ENCODE results near the gene GLDC. TPM values are rescaled to one million over a fixed set of nuclear protein-coding genes. Genes with fewer than 3 reads are reported as not detected.

GLDC gene
- total RNA-seq, 2 donors from 2014 or later: 0.21 to 1.1 TPM

DNA sequence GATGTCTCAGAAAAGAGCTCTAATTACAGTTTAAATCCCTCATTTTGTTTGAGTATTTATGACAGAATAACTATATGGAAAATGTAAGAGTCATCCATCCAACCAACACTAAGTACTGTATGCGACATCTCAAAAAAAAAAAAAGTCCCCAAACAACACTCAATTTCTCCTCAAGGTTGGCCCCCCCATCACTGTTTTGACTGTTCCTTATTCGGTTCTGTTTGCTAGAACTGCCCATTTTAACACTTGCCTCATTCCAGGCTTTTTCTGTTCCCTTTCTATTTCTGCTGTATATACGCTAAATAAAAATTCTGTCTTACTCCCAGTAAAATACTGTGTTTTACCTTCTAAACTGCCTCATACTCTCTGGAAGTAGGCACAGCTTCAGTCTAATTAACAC, 25.2 kb downstream of the GLDC start:
- no peak for DNase-seq
- Histone ChIP-seq H3K9me3 (no peaks in the 10 kb centered on the region), H3K9ac (ENCODE audit: low read depth in 2 of 2, low read length in 2 of 2) (no peak overlapping the region), H3K4me3 (no peak overlapping the region), H3K27ac (no peak overlapping the region), H3K27me3 (no peaks in the 10 kb centered on the region), H3K36me3 (no peaks in the 10 kb centered on the region), H3K4me1 (no peaks in the 10 kb centered on the region)
- intact Hi-C loops (cut with DNase I): no loop called here
- no peak for TF ChIP-seq CTCF (IDR thresholded peaks at IDR 0.05)

- Histone ChIP-seq H3K9ac (ENCODE audit: low read depth in 2 of 2, low read length in 2 of 2) (no peak overlapping the region), H3K9me3 (no peaks in the 10 kb centered on the region), H3K4me1 (no peaks in the 10 kb centered on the region), H3K36me3 (no peaks in the 10 kb centered on the region), H3K27me3 (no peaks in the 10 kb centered on the region), H3K27ac (no peak overlapping the region), H3K4me3 (no peak overlapping the region)
- TF ChIP-seq CTCF (IDR thresholded peaks at IDR 0.05): no peak
- intact Hi-C loops (cut with DNase I): no loop called here
- no peak for DNase-seq
Measured at GRCh38 chr9:6619909-6620308, 25.6 kb downstream of the GLDC start.

DNA sequence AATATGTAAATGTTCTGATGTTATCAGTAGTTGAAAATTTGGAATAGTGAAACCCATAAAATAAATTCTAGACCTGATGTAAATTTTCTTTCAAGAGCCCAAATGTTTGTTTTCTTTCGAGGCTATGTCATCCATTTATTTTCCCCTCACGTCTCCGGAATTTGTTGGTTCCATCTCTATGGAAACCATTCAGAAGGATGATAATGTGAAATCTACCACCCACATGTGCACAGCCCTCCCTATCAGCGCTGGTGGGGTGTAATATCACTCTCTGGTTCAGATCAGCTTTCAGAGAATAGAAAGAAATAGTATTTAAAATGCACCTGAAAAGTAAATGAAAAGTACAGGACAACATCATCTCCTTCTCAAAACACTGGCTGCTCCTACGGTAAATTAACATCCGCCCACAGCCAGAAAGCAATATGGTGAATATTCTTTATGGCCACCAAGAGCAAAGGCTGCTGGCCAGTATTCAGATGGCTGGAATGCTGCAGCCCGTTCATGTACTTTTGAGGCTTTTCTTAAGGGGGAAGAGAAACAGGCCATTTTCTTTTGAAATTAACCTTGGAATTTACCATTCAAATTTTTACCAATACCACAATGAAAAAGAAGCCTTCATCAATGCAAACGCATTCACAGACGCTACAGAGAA, 28.5 kb downstream of the GLDC start:
- Histone ChIP-seq H3K36me3 (no peaks in the 10 kb centered on the region), H3K4me3 (no peak overlapping the region), H3K9ac (ENCODE audit: low read depth in 2 of 2, low read length in 2 of 2) (no peak overlapping the region), H3K4me1 (no peaks in the 10 kb centered on the region), H3K9me3 (no peaks in the 10 kb centered on the region), H3K27me3 (no peaks in the 10 kb centered on the region), H3K27ac (no peak overlapping the region)
- no peak for DNase-seq
- TF ChIP-seq CTCF (IDR thresholded peaks at IDR 0.05): no peak
- intact Hi-C loops (cut with DNase I): no loop called here

- Histone ChIP-seq H3K27me3 (no peaks in the 10 kb centered on the region), H3K9ac (ENCODE audit: low read depth in 2 of 2, low read length in 2 of 2) (no peak overlapping the region), H3K4me1 (no peaks in the 10 kb centered on the region), H3K36me3 (no peaks in the 10 kb centered on the region), H3K9me3 (no peaks in the 10 kb centered on the region), H3K4me3 (no peak overlapping the region), H3K27ac (no peak overlapping the region)
- intact Hi-C loops (cut with DNase I): no loop called here
- DNase-seq: no peak
- no peak for TF ChIP-seq CTCF (IDR thresholded peaks at IDR 0.05)
Measured at GRCh38 chr9:6614489-6614888, 31.0 kb downstream of the GLDC start.

DNA sequence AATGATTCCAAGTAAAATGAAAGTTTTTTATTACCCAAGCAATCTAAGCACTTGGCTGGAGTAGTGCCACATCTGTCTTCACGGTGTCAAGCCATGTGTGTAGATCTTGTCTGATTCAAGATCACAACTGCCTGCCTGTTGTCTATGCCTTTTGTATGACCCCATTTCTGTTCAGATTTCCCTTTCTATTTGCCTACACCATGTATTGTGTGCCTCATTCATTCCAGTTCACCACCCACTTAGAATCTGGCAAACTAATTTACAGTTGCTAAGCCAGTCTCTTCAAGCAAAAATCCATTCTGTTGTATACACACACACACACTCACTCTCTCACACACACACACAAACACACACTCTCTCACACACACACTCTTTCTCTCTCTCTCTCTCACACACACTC, 33.7 kb downstream of the GLDC start:
- H3K9ac ChIP-seq (ENCODE audit: low read depth in 2 of 2, low read length in 2 of 2): no peak overlapping the region
- H3K36me3 ChIP-seq: no peaks in the 10 kb centered on the region
- TF ChIP-seq CTCF (IDR thresholded peaks at IDR 0.05): no peak
- no peak for DNase-seq
- no peak overlapping the region for H3K4me3 ChIP-seq
- H3K27ac ChIP-seq: no peak overlapping the region
- H3K4me1 ChIP-seq: no peaks in the 10 kb centered on the region
- H3K9me3 ChIP-seq: no peaks in the 10 kb centered on the region
- H3K27me3 ChIP-seq: no peaks in the 10 kb centered on the region
- intact Hi-C loops (cut with DNase I): no loop called here

Data from colonic mucosa (tissue), 4 donors.